CD14-positive monocyte (primary cell): ENCODE measurements around the gene DYSF. TPM values are rescaled to one million over a fixed set of nuclear protein-coding genes. Genes with fewer than 3 reads are reported as not detected.

Source experiments
- DNase-seq, 3 donors: peaks; one replicate each; pipeline ENCODE4 v3.0.0-alpha.2; 2011 to 2022
- H2AFZ ChIP-seq: 2 replicates; pipeline ENCODE4 v1.6.0; 2012; ENCODE audit warnings: mild to moderate bottlenecking, low read depth, low read length, inconsistent platforms; ENCODE audit not compliant: insufficient read depth, poor library complexity, severe bottlenecking
- H3K27ac ChIP-seq, 2 donors: 1 replicate in 1 of 2; 2 replicates in 1 of 2; pipeline ENCODE4 v1.5.1; 2012 to 2013; ENCODE audit warnings: low read length in 2 of 2, control low read depth in 1 of 2, inconsistent platforms in 1 of 2, low read depth in 1 of 2, mild to moderate bottlenecking in 1 of 2
- H3K27me3 ChIP-seq, 2 donors: one replicate each; pipeline versions ENCODE4 v1.6.0 to v1.6.1; 2011 to 2013; ENCODE audit warnings: low read length in 2 of 2; ENCODE audit not compliant: control insufficient read depth in 2 of 2, insufficient read depth in 2 of 2
- H3K36me3 ChIP-seq, 2 donors: replicated peaks in 1 of 2; 1 replicate in 1 of 2; 2 replicates in 1 of 2; pipeline versions ENCODE4 v1.5.1 to v1.6.1; 2012 to 2013; ENCODE audit warnings: low read length in 2 of 2, control low read depth in 1 of 2, inconsistent platforms in 1 of 2, mild to moderate bottlenecking in 1 of 2; ENCODE audit not compliant: insufficient read depth in 2 of 2, control insufficient read depth in 1 of 2
- H3K4me1 ChIP-seq, 2 donors: 1 replicate in 1 of 2; 2 replicates in 1 of 2; pipeline versions ENCODE4 v1.5.1 to v1.6.1; 2012 to 2013; ENCODE audit warnings: low read length in 2 of 2, control low read depth in 1 of 2, inconsistent platforms in 1 of 2, mild to moderate bottlenecking in 1 of 2, moderate library complexity in 1 of 2; ENCODE audit not compliant: insufficient read depth in 2 of 2, control insufficient read depth in 1 of 2
- H3K4me2 ChIP-seq: replicated peaks from 2 replicates; pipeline ENCODE3; 2012; ENCODE audit warnings: low read length, moderate library complexity, mild to moderate bottlenecking; ENCODE audit not compliant: poor library complexity, severe bottlenecking; ENCODE audit errors: extremely low read depth
- H3K4me3 ChIP-seq, 3 experiments: fragments of 200-600 bp in 1 of 3; sonication (generic) in 1 of 3; replicated peaks in 1 of 3; 1 replicate in 2 of 3; 2 replicates in 1 of 3; pipeline ENCODE4 v1.5.1; 2011 to 2013; ENCODE audit warnings: low read length in 3 of 3, mild to moderate bottlenecking in 3 of 3, control low read depth in 2 of 3, low read depth in 2 of 3, inconsistent platforms in 1 of 3, moderate library complexity in 1 of 3
- H3K79me2 ChIP-seq: 2 replicates; pipeline ENCODE4 v1.6.0; 2012; ENCODE audit warnings: mild to moderate bottlenecking, control low read depth, inconsistent platforms, low read length, moderate library complexity; ENCODE audit not compliant: insufficient read depth
- H3K9ac ChIP-seq: 2 replicates; pipeline ENCODE4 v1.6.0; 2017; ENCODE audit warnings: low read length, mild to moderate bottlenecking; ENCODE audit not compliant: insufficient read depth, poor library complexity, severe bottlenecking
- H3K9me3 ChIP-seq, 2 donors: replicated peaks in 1 of 2; 1 replicate in 1 of 2; 2 replicates in 1 of 2; pipeline versions ENCODE4 v1.5.1 to v1.6.1; 2012 to 2013; ENCODE audit warnings: low read length in 2 of 2, control low read depth in 1 of 2; ENCODE audit not compliant: control insufficient read depth in 1 of 2, insufficient read depth in 1 of 2
- H4K20me1 ChIP-seq: 2 replicates; pipeline ENCODE4 v1.6.0; 2012; ENCODE audit warnings: mild to moderate bottlenecking, low read length, control low read depth, moderate library complexity; ENCODE audit not compliant: insufficient read depth
- H3K27ac Mint-ChIP-seq, 7 donors: one replicate each; pipeline ENCODE4 v1.8.0; 2020; ENCODE audit warnings: mild to moderate bottlenecking in 7 of 7, mixed read lengths in 7 of 7, moderate library complexity in 6 of 7, inconsistent platforms in 2 of 7
- H3K27me3 Mint-ChIP-seq, 3 donors: one replicate each; pipeline ENCODE4 v1.8.0; 2021 to 2022; ENCODE audit warnings: low read depth in 3 of 3, mild to moderate bottlenecking in 3 of 3, mixed read lengths in 3 of 3, moderate library complexity in 3 of 3, inconsistent platforms in 1 of 3
- H3K36me3 Mint-ChIP-seq, 2 donors: one replicate each; pipeline ENCODE4 v1.8.0; 2020; ENCODE audit warnings: mixed read lengths in 2 of 2, inconsistent platforms in 1 of 2, mild to moderate bottlenecking in 1 of 2
- H3K4me1 Mint-ChIP-seq: one replicate; pipeline ENCODE4 v1.8.0; 2020; ENCODE audit warnings: mild to moderate bottlenecking, mixed read lengths
- H3K4me3 Mint-ChIP-seq, 2 donors: one replicate each; pipeline ENCODE4 v1.8.0; 2020; ENCODE audit warnings: mild to moderate bottlenecking in 2 of 2, mixed read lengths in 2 of 2, moderate library complexity in 1 of 2
- H3K9me3 Mint-ChIP-seq, 7 donors: one replicate each; pipeline ENCODE4 v1.8.0; 2020 to 2022; ENCODE audit warnings: mixed read lengths in 7 of 7, mild to moderate bottlenecking in 6 of 7, moderate library complexity in 6 of 7, inconsistent platforms in 2 of 7
- WGBS: methylation state at CpG from one replicate; pipeline ENCODE4 v1.1.5; 2013; ENCODE audit warnings: missing lambda C conversion rate; ENCODE audit not compliant: insufficient coverage; 5-methylcytosine and 5-hydroxymethylcytosine counted together
- intact Hi-C, 2 donors: fragments of 100-400 bp; cut with micrococcal nuclease; formaldehyde crosslinking; loops; one replicate each; pipeline versions ENCODE4 v1.15.0 to v1.15.1; 2023
- polyA plus RNA-seq, 3 donors: library from polyadenylated mRNA; depleted of rRNA in 1 of 3; unstranded in 2 of 3; stranded (reverse) in 1 of 3; fragments of 300-500 nt in 2 of 3; fragments of >200 nt in 1 of 3; fragmentation: Illumina TruSeq in 2 of 3; gene quantifications; 1 replicate in 2 of 3; 2 replicates in 1 of 3; pipeline ENCODE4 v1.2.3, GENCODE V29; 2012 to 2021
- TF ChIP-seq, protein P1 (sequence below): fragments of 200-600 bp; IDR thresholded peaks from one replicate; pipeline ENCODE4 v1.8.0; 2022; ENCODE audit warnings: antibody characterized with exemption, mild to moderate bottlenecking

DYSF gene
- polyA plus RNA-seq, 3 donors, result 16.1 to 72.5 (median 31.2) TPM

DNA sequence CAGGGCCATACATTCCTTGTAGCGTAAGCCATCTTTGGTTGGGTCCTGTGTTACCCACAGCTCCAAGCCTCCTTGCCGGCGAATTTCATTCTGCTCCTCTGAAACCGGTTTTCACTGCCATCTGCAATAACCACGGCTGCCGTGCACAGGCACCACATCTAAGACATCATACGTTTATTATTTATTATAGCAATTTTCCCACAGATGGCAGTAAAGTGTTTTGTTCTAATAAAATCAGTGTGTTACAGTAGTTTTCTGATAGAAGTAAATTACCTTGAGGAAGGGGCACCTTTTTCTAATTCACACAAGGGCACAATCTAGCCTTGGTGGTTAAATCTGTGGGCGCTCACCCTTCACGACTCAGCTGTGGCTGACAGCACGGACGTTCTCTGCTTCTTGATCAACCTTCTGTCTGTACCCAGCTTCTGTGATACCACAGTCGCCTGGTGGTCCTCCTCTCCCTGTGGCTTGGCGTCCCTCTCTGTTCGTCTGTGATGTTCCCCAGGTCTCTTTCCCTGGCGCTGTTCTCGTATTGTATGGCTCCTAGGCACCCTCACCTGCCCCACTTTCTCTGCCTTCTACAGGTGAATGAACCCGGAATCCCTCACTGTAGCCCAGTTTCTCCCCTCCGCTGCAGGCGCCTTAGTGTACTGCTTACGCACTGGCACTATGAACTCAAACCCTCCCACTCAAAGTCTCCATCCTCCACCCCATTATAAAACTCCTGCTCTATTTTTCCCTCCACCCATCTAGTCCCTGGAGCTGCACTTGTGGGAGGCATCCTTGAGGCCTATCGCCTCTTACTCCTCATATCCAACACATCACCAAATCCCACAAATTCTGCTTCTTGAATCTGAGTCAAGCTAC is 236.8 kb downstream of the DYSF start:
- Histone ChIP-seq H3K27me3 (no peaks in the 10 kb centered on the region), H3K27ac (no peak overlapping the region), H3K4me2 (no peak overlapping the region), H3K79me2 (no peaks in the 10 kb centered on the region), H2AFZ (no peak overlapping the region), H3K9ac (no peak overlapping the region), H3K36me3 (peaks cover 31 to 50% of the 10 kb centered on the region in 2 donors), H3K9me3 (no peaks in the 10 kb centered on the region), H3K4me1 (no peaks in the 10 kb centered on the region), H3K4me3 (no peak overlapping the region), H4K20me1 (peaks cover 23% of the 10 kb centered on the region)
- peaks cover 2% of the 10 kb centered on the region for H3K4me1 Mint-ChIP-seq
- peaks cover 47% of the 10 kb centered on the region in 2 donors for H3K36me3 Mint-ChIP-seq
- H3K9me3 Mint-ChIP-seq, result peaks cover 0 to 8% (median 6%) of the 10 kb centered on the region in 7 donors
- H3K27me3 Mint-ChIP-seq, result peaks cover 0 to 12% (median 9%) of the 10 kb centered on the region in 3 donors
- TF ChIP-seq, protein P1, sequence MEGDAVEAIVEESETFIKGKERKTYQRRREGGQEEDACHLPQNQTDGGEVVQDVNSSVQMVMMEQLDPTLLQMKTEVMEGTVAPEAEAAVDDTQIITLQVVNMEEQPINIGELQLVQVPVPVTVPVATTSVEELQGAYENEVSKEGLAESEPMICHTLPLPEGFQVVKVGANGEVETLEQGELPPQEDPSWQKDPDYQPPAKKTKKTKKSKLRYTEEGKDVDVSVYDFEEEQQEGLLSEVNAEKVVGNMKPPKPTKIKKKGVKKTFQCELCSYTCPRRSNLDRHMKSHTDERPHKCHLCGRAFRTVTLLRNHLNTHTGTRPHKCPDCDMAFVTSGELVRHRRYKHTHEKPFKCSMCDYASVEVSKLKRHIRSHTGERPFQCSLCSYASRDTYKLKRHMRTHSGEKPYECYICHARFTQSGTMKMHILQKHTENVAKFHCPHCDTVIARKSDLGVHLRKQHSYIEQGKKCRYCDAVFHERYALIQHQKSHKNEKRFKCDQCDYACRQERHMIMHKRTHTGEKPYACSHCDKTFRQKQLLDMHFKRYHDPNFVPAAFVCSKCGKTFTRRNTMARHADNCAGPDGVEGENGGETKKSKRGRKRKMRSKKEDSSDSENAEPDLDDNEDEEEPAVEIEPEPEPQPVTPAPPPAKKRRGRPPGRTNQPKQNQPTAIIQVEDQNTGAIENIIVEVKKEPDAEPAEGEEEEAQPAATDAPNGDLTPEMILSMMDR, result no peak
- no peak overlapping the region for H3K4me3 Mint-ChIP-seq
- no peak overlapping the region for H3K27ac Mint-ChIP-seq
- intact Hi-C loops, result no loop called here
- DNase-seq, result no peak
- WGBS, result 99% methylated on average over 15 of the region's 21 CpGs

DNA sequence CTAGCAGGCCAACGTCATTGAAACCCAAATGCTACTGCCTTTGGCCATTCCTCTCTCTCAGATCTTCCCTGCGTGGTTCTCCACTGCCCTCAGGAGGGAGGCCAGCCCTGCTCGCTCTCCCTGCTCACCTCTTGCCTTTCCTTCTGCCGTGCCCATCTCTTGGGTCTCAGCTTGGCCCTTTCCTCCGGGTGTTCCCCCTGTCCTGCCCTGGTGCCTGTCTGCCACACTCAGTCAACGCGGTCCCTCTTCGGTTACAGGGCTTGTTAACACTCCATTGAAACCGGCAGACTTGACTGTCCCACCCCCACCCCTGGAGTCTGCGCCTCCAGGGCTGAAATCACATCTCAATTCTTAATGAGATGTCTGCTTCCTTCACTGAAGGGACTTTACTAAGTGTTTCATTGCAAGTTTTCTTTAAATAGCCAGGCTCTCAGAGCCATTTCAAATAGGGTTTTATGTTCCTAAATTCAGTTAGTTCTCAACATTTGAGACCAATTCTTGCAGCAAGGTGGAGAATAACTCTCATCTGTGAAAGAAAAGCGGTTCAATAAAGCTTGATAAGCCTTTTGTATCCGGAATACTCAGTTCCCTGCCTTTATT is 237.6 kb downstream of the DYSF start:
- peaks cover 18% of the 10 kb centered on the region for H4K20me1 ChIP-seq
- H3K36me3 ChIP-seq, result peaks cover 23 to 42% of the 10 kb centered on the region in 2 donors
- H3K4me1 Mint-ChIP-seq, result peaks cover 2% of the 10 kb centered on the region
- H3K27ac Mint-ChIP-seq, result no peak overlapping the region
- H3K9me3 ChIP-seq, result no peaks in the 10 kb centered on the region
- peaks cover 0 to 16% (median 9%) of the 10 kb centered on the region in 3 donors for H3K27me3 Mint-ChIP-seq
- peaks cover 0 to 8% (median 6%) of the 10 kb centered on the region in 7 donors for H3K9me3 Mint-ChIP-seq
- H3K4me2 ChIP-seq, result no peak overlapping the region
- no peaks in the 10 kb centered on the region for H3K4me1 ChIP-seq
- no peak overlapping the region for H3K9ac ChIP-seq
- intact Hi-C loops, result no loop called here
- H2AFZ ChIP-seq, result no peak overlapping the region
- H3K36me3 Mint-ChIP-seq, result peaks cover 39 to 41% of the 10 kb centered on the region in 2 donors
- TF ChIP-seq, protein P1, result no peak
- no peaks in the 10 kb centered on the region for H3K79me2 ChIP-seq
- no peak overlapping the region for H3K27ac ChIP-seq
- DNase-seq, result no peak
- WGBS, result 76% methylated on average over 10 of the region's 12 CpGs
- H3K4me3 Mint-ChIP-seq, result no peak overlapping the region
- H3K27me3 ChIP-seq, result no peaks in the 10 kb centered on the region
- H3K4me3 ChIP-seq, result no peak overlapping the region
